ENCODE results near the gene MACROD1. TPM values are rescaled to one million over a fixed set of nuclear protein-coding genes. Genes with fewer than 3 reads are reported as not detected.

Gene MACROD1
- total and polyA plus RNA-seq, 10 of the 15 experiments (the other 5 are each of a cell fraction or from before 2014, with no cell fraction given), result 1.2 to 22.7 (median 11.3) TPM; not detected in 1

- ATAC-seq (no peak), DNase-seq (ENCODE audit: low read depth, low spot score) (no peak), FAIRE-seq (no peak)
- TF ChIP-seq ZNF592 (IDR thresholded peaks at IDR 0.05) (no peak), NFXL1 (IDR thresholded peaks at IDR 0.05; ENCODE audit: borderline replicate concordance) (no peak), LARP7 (IDR thresholded peaks at IDR 0.05) (no peak), RUNX3 (IDR thresholded peaks at IDR 0.05; ENCODE audit: low read length) (no peak), GATAD2B (conservative IDR thresholded peaks at IDR 0.05; ENCODE audit: low read depth) (no peak), EP300 (IDR thresholded peaks at IDR 0.05; ENCODE audit: borderline replicate concordance in 1 of 2, control insufficient read depth in 1 of 2, low read depth in 2 of 2, low read length in 2 of 2) (no peak), RELB (IDR thresholded peaks at IDR 0.05; ENCODE audit: low read depth) (no peak), ZBTB40 (IDR thresholded peaks at IDR 0.05; ENCODE audit: borderline replicate concordance) (no peak)
- TF ChIP-seq, protein P1, sequence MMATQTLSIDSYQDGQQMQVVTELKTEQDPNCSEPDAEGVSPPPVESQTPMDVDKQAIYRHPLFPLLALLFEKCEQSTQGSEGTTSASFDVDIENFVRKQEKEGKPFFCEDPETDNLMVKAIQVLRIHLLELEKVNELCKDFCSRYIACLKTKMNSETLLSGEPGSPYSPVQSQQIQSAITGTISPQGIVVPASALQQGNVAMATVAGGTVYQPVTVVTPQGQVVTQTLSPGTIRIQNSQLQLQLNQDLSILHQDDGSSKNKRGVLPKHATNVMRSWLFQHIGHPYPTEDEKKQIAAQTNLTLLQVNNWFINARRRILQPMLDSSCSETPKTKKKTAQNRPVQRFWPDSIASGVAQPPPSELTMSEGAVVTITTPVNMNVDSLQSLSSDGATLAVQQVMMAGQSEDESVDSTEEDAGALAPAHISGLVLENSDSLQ (IDR thresholded peaks at IDR 0.05), result no peak
- Histone ChIP-seq H2AFZ (ENCODE audit: control insufficient read depth, low read depth, low read length) (no peak overlapping the region), H3K4me2 (ENCODE audit: control insufficient read depth, insufficient read depth) (no peak overlapping the region), H3K4me1 (ENCODE audit: control insufficient read depth, insufficient read depth, low read length) (no peaks in the 10 kb centered on the region; the same call in 1 of the 2 replicates), H3K36me3 (ENCODE audit: control insufficient read depth in 2 of 2, insufficient read depth in 2 of 2, low read length in 1 of 2) (no peaks in the 10 kb centered on the region), H3K4me3 (no peak overlapping the region), H3K9ac (ENCODE audit: control insufficient read depth, insufficient read depth, low read length) (no peak overlapping the region), H3K27ac (ENCODE audit: control insufficient read depth, insufficient read depth) (no peak overlapping the region), H3K27me3 (replicated peaks in 1 of 2; ENCODE audit: control insufficient read depth in 2 of 2, insufficient read depth in 2 of 2, low read length in 1 of 2) (no peaks in the 10 kb centered on the region), H3K9me3 (replicated peaks; ENCODE audit: control insufficient read depth, insufficient read depth, low read length) (no peaks in the 10 kb centered on the region), H3K79me2 (ENCODE audit: control insufficient read depth, insufficient read depth, low read length) (no peaks in the 10 kb centered on the region), H4K20me1 (ENCODE audit: control insufficient read depth, insufficient read depth) (no peaks in the 10 kb centered on the region)
- intact Hi-C loops (cut with micrococcal nuclease; ENCODE audit: unreplicated experiment) (no loop called here), in situ Hi-C loops (cut with MboI) (no loop called here)
- ChIA-PET RAD21 (ENCODE audit: unreplicated experiment) (no interaction called here), SMC1A (ENCODE audit: uncharacterized antibody, unreplicated experiment) (no interaction called here), POLR2A (no interaction called here), CTCF (no interaction called here)
- BruUV-seq (replicated peaks), result no TSS peak
- WGBS (ENCODE audit: insufficient coverage, insufficient replicate concordance, low lambda C conversion rate, missing lambda C conversion rate), result 41% methylated on average over 10 of the region's 10 CpGs
Observed at GRCh38 chr11:64095273-64095817, 70.6 kb downstream of the MACROD1 start.

Data from GM12878 (cell line).